ENCODE data around the gene DHRS3.
"Not testable (repeated sequence)": the region's sequence is repeated elsewhere in the genome, so short reads cannot be mapped to it uniquely, and the experiment has no call there.

DHRS3 gene

GRCh38 chr1:12617901-12618660, at the start of gene DHRS3:
Gene DHRS3 (minus strand): TSS chr1:12618210. CDS start chr1:12617348, 862 bp downstream.
- DNase-seq (ENCODE audit: low spot score) = peak; percentile 58

- no peak for DNase-seq (ENCODE audit: low spot score)
These were observed 48.2 kb upstream of the DHRS3 start for GRCh38 chr1:12666141-12666735.

- no peak for DNase-seq (ENCODE audit: low spot score)
These were observed 47.5 kb upstream of the DHRS3 start for GRCh38 chr1:12665511-12665910.

GRCh38 chr1:12662556-12662955, 44.5 kb upstream of the DHRS3 start:
- DNase-seq (ENCODE audit: low spot score) = no peak

GRCh38 chr1:12661606-12662219, 43.7 kb upstream of the DHRS3 start:
- no peak for DNase-seq (ENCODE audit: low spot score)

- DNase-seq (ENCODE audit: low spot score) = peak; percentile 81
These were observed 40.8 kb upstream of the DHRS3 start for GRCh38 chr1:12658531-12659453.

GRCh38 chr1:12657885-12658512, 40.0 kb upstream of the DHRS3 start:
- not testable (repeated sequence) for DNase-seq (ENCODE audit: low spot score)

GRCh38 chr1:12657060-12657884, 39.3 kb upstream of the DHRS3 start:
- peak; percentile 23 for DNase-seq (ENCODE audit: low spot score)

- DNase-seq (ENCODE audit: low spot score) = no peak
These were observed 38.6 kb upstream of the DHRS3 start for GRCh38 chr1:12656575-12656974.

GRCh38 chr1:12654657-12655056, 36.6 kb upstream of the DHRS3 start:
- DNase-seq (ENCODE audit: low spot score) = no peak

GRCh38 chr1:12654004-12654567, 36.1 kb upstream of the DHRS3 start:
- DNase-seq (ENCODE audit: low spot score) = no peak

- DNase-seq (ENCODE audit: low spot score) = no peak
These were observed 32.0 kb upstream of the DHRS3 start for GRCh38 chr1:12649971-12650421.

- no peak for DNase-seq (ENCODE audit: low spot score)
These were observed 30.7 kb upstream of the DHRS3 start for GRCh38 chr1:12648741-12649140.

- DNase-seq (ENCODE audit: low spot score) = not testable (repeated sequence)
These were observed 27.4 kb upstream of the DHRS3 start for GRCh38 chr1:12645401-12645800.

GRCh38 chr1:12644829-12645228, 26.8 kb upstream of the DHRS3 start:
- DNase-seq (ENCODE audit: low spot score) = no peak

- no peak for DNase-seq (ENCODE audit: low spot score)
These were observed 26.2 kb upstream of the DHRS3 start for GRCh38 chr1:12644237-12644636.

GRCh38 chr1:12643785-12644184, 25.8 kb upstream of the DHRS3 start, which contains the start of gene AADACL4:
Gene AADACL4 (plus strand): TSS chr1:12644085. CDS start chr1:12644547, 462 bp downstream.
- no peak for DNase-seq (ENCODE audit: low spot score)

- DNase-seq (ENCODE audit: low spot score) = no peak
These were observed 25.1 kb upstream of the DHRS3 start for GRCh38 chr1:12643079-12643478.

- DNase-seq (ENCODE audit: low spot score) = no peak
These were observed 22.9 kb upstream of the DHRS3 start for GRCh38 chr1:12640958-12641272.

- DNase-seq (ENCODE audit: low spot score) = no peak
These were observed 22.4 kb upstream of the DHRS3 start for GRCh38 chr1:12640237-12640957.

All from hematopoietic multipotent progenitor cell treated with erythropoietin and hydrocortisone succinate and interleukin-3 and kit ligand, for 15 days (in vitro differentiated cells).